Endothelial cell of umbilical vein (primary cell): ENCODE results near the gene SLC12A2. TPM values are rescaled to one million over a fixed set of nuclear protein-coding genes. Genes with fewer than 3 reads are reported as not detected.

Experiments used
- BruUV-seq: library from RNA; stranded (reverse); fragments of 400-500 nt; replicated peaks from 2 replicates; lab custom pipeline; 2021; lab: Mats Ljungman, UMichigan
- CTCF ChIA-PET: fragments of 300-600, 350-600 bp; sonication (Branson Sonifier 250); formaldehyde crosslinking; loops from one replicate; lab custom pipeline; 2021; ENCODE audit warnings: antibody characterized with exemption, inconsistent platforms; lab: Charles Lee
- POLR2A ChIA-PET: fragments of 300-600, 350-600 bp; sonication (Branson Sonifier 250); formaldehyde crosslinking; loops from one replicate; lab custom pipeline; 2021; ENCODE audit warnings: antibody characterized with exemption, inconsistent platforms; lab: Charles Lee
- DNase-seq: peaks from one replicate; pipeline ENCODE4 v3.0.0-alpha.2; 2011; ENCODE audit warnings: low read depth, low spot score
- FAIRE-seq: peaks from 2 replicates; lab custom pipeline; 2011; peaks lifted over from hg19 to GRCh38; lab: Jason Lieb, UNC
- H2AFZ ChIP-seq: 2 replicates; pipeline ENCODE4 v1.6.0; 2012; ENCODE audit warnings: low read depth, low read length, control low read depth, inconsistent platforms
- H3K27ac ChIP-seq: 2 replicates; pipeline ENCODE4 v1.5.1; 2011; ENCODE audit warnings: low read depth, mild to moderate bottlenecking, control low read depth, low read length, moderate library complexity; ENCODE audit not compliant: insufficient read depth
- H3K27me3 ChIP-seq, 2 experiments: 2 replicates each; pipeline versions ENCODE4 v1.6.0 to v1.6.1; 2011; ENCODE audit warnings: low read length in 2 of 2, mixed read lengths in 1 of 2; ENCODE audit not compliant: control insufficient read depth in 2 of 2, insufficient read depth in 2 of 2
- H3K36me3 ChIP-seq, 2 experiments: 2 replicates in 1 of 2; 3 replicates in 1 of 2; pipeline ENCODE4 v1.5.1; 2011; ENCODE audit warnings: low read length in 2 of 2, mild to moderate bottlenecking in 1 of 2, moderate library complexity in 1 of 2; ENCODE audit not compliant: control insufficient read depth in 2 of 2, insufficient read depth in 2 of 2; ENCODE audit errors: extremely low read depth in 1 of 2
- H3K4me1 ChIP-seq: 3 replicates; pipeline ENCODE4 v1.5.1; 2011; ENCODE audit warnings: mild to moderate bottlenecking, low read length; ENCODE audit not compliant: control insufficient read depth, insufficient read depth; ENCODE audit errors: extremely low read depth
- H3K4me2 ChIP-seq: 2 replicates; pipeline ENCODE4 v1.6.1; 2011; ENCODE audit warnings: low read length, control low read depth, mixed read lengths; ENCODE audit not compliant: insufficient read depth
- H3K4me3 ChIP-seq, 3 experiments: fragments of 200-600 bp in 1 of 3; sonication (generic), shearing (Covaris generic) in 1 of 3; replicated peaks in 1 of 3; 2 replicates each; pipeline ENCODE4 v1.5.1; 2011 to 2016; ENCODE audit warnings: control low read depth in 3 of 3, low read length in 3 of 3, mild to moderate bottlenecking in 2 of 3, inconsistent platforms in 1 of 3, low read depth in 1 of 3, moderate library complexity in 1 of 3; ENCODE audit not compliant: insufficient read depth in 1 of 3
- H3K79me2 ChIP-seq: 2 replicates; pipeline ENCODE4 v1.6.0; 2012; ENCODE audit warnings: low read length, inconsistent platforms; ENCODE audit not compliant: control insufficient read depth, insufficient read depth
- H3K9ac ChIP-seq: replicated peaks from 2 replicates; pipeline ENCODE3; 2011; ENCODE audit warnings: low read length, control low read depth; ENCODE audit not compliant: insufficient read depth; ENCODE audit errors: extremely low read depth
- H3K9me1 ChIP-seq: replicated peaks from 3 replicates; pipeline ENCODE4 v1.6.0; 2011; ENCODE audit warnings: mild to moderate bottlenecking, low read length; ENCODE audit not compliant: control insufficient read depth, insufficient read depth; ENCODE audit errors: extremely low read depth
- H3K9me3 ChIP-seq: replicated peaks from 2 replicates; pipeline ENCODE4 v1.5.1; 2012; ENCODE audit warnings: low read length, inconsistent platforms; ENCODE audit not compliant: control insufficient read depth, insufficient read depth
- H4K20me1 ChIP-seq: replicated peaks from 2 replicates; pipeline ENCODE3; 2011; ENCODE audit warnings: mild to moderate bottlenecking, low read length; ENCODE audit not compliant: control insufficient read depth, insufficient read depth; ENCODE audit errors: extremely low read depth
- EZH2 ChIP-seq: IDR thresholded peaks from 2 replicates; pipeline ENCODE4 v1.6.1; 2012; ENCODE audit warnings: borderline replicate concordance, low read depth, mild to moderate bottlenecking, moderate library complexity, low read length, inconsistent platforms; ENCODE audit not compliant: severe bottlenecking
- FOS ChIP-seq: IDR thresholded peaks from 2 replicates; pipeline ENCODE4 v1.6.1; 2011; ENCODE audit warnings: mild to moderate bottlenecking, low read length, moderate library complexity, borderline replicate concordance; ENCODE audit not compliant: insufficient read depth
- GATA2 ChIP-seq: IDR thresholded peaks from 2 replicates; pipeline ENCODE4 v1.7.0; 2011; ENCODE audit warnings: low read depth, mild to moderate bottlenecking, moderate library complexity, mixed read lengths, low read length; ENCODE audit not compliant: insufficient read length, insufficient read depth
- JUN ChIP-seq: IDR thresholded peaks from 2 replicates; pipeline ENCODE4 v1.6.1; 2011; ENCODE audit warnings: borderline replicate concordance, low read depth; ENCODE audit not compliant: insufficient read length, insufficient read depth
- MYC ChIP-seq: IDR thresholded peaks from one replicate; pipeline ENCODE4 v1.6.1; 2011; ENCODE audit warnings: mild to moderate bottlenecking, low read depth, low read length
- POLR2A ChIP-seq: IDR thresholded peaks from 2 replicates; pipeline ENCODE4 v1.6.1; 2012; ENCODE audit warnings: low read depth, mild to moderate bottlenecking, control low read depth, low read length
- POLR2AphosphoS5 ChIP-seq: IDR thresholded peaks from 2 replicates; pipeline ENCODE4 v1.6.1; 2012; ENCODE audit warnings: low read depth, mild to moderate bottlenecking, control low read depth, low read length, moderate library complexity; ENCODE audit not compliant: insufficient read depth
- dilution Hi-C: fragments of 300-500 bp; cut with MboI; formaldehyde crosslinking; loops from one replicate; pipeline ENCODE4 v1.15.0; 2019; ENCODE audit warnings: low sequenced_read_pairs; ENCODE audit not compliant: extremely low pct_ligation_motif_present
- intact Hi-C: fragments of 100-400 bp; cut with micrococcal nuclease; formaldehyde crosslinking; loops from one replicate; pipeline ENCODE4 v1.10.0; 2022
- polyA plus RNA-seq, 4 experiments: library from polyadenylated mRNA; depleted of rRNA in 3 of 4; stranded (reverse) in 3 of 4; unstranded in 1 of 4; fragments of >200 nt; gene quantifications; 2 replicates each; pipeline versions ENCODE4 v1.2.1 to v1.2.3, GENCODE V29; 2011 to 2012; ENCODE audit warnings: missing spikeins in 1 of 4
- total RNA-seq: library from RNA; stranded (reverse); gene quantifications from 2 replicates; pipeline ENCODE4 v1.2.3, GENCODE V29; 2021
- TF ChIP-seq, protein P1 (sequence below), 2 donors: IDR thresholded peaks; 1 replicate in 1 of 2; 2 replicates in 1 of 2; pipeline ENCODE4 v1.5.1; 2011; ENCODE audit warnings: low read length in 2 of 2, mild to moderate bottlenecking in 2 of 2, moderate library complexity in 2 of 2, control low read depth in 1 of 2, inconsistent platforms in 1 of 2, low read depth in 1 of 2; ENCODE audit not compliant: insufficient read depth in 1 of 2; ENCODE audit errors: extremely low read depth in 1 of 2
- TF ChIP-seq, protein P2 (sequence below): IDR thresholded peaks from 2 replicates; pipeline ENCODE4 v1.6.1; 2011; ENCODE audit not compliant: insufficient read depth, insufficient read length

Gene SLC12A2
- total and polyA plus RNA-seq, 2 donors (not counting 3 experiments of a cell fraction or from before 2014, with no cell fraction given): 11.0 to 59.5 TPM

DNA sequence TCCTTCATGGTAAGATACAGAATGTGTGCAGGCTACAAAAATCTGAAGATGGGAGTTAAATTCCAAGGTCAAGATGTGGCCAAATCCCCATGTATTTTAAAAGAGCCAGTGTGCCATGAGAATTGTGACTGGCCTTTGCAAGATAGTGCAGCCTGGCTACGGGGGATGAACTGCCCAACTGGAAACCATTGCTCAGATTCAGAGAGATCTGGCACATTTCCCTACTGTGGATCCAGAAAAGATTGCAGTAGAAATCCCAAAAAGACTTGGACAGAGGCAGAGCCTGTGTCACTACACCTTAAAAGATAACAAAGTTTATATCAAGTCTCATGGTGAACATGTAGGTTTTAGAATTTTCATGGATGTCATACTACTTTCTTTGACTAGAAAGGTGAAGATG lies 26.2 kb downstream of the SLC12A2 start:
- no peak for FAIRE-seq
- H3K27ac ChIP-seq: no peak overlapping the region
- H3K4me2 ChIP-seq: no peak overlapping the region
- no TSS peak for BruUV-seq
- ChIA-PET CTCF (no interaction called here), POLR2A (no interaction called here)
- H3K79me2 ChIP-seq: peaks cover 32% of the 10 kb centered on the region
- peaks cover 3% of the 10 kb centered on the region for H4K20me1 ChIP-seq
- H3K9me1 ChIP-seq: peaks cover 4% of the 10 kb centered on the region
- intact Hi-C loops: no loop called here
- no peaks in the 10 kb centered on the region for H3K4me1 ChIP-seq
- no peak overlapping the region for H3K9ac ChIP-seq
- dilution Hi-C loops: no loop called here
- H3K27me3 ChIP-seq: no peaks in the 10 kb centered on the region
- DNase-seq: no peak
- H3K4me3 ChIP-seq: no peak overlapping the region
- H3K36me3 ChIP-seq: peaks cover 0 to 15% of the 10 kb centered on the region in 2 experiments
- TF ChIP-seq, protein P1, sequence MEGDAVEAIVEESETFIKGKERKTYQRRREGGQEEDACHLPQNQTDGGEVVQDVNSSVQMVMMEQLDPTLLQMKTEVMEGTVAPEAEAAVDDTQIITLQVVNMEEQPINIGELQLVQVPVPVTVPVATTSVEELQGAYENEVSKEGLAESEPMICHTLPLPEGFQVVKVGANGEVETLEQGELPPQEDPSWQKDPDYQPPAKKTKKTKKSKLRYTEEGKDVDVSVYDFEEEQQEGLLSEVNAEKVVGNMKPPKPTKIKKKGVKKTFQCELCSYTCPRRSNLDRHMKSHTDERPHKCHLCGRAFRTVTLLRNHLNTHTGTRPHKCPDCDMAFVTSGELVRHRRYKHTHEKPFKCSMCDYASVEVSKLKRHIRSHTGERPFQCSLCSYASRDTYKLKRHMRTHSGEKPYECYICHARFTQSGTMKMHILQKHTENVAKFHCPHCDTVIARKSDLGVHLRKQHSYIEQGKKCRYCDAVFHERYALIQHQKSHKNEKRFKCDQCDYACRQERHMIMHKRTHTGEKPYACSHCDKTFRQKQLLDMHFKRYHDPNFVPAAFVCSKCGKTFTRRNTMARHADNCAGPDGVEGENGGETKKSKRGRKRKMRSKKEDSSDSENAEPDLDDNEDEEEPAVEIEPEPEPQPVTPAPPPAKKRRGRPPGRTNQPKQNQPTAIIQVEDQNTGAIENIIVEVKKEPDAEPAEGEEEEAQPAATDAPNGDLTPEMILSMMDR (IDR thresholded peaks at IDR 0.05; ENCODE audit: extremely low read depth in 1 of 2, insufficient read depth in 1 of 2, low read depth in 1 of 2, low read length in 2 of 2): no peak
- TF ChIP-seq FOS: no peak
- no peak for TF ChIP-seq MYC
- TF ChIP-seq, protein P2, sequence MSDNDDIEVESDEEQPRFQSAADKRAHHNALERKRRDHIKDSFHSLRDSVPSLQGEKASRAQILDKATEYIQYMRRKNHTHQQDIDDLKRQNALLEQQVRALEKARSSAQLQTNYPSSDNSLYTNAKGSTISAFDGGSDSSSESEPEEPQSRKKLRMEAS: no peak
- TF ChIP-seq EZH2: no peak
- TF ChIP-seq GATA2: no peak
- no peak for TF ChIP-seq POLR2AphosphoS5
- TF ChIP-seq JUN: no peak
- TF ChIP-seq POLR2A: no peak
- no peaks in the 10 kb centered on the region for H3K9me3 ChIP-seq
- H2AFZ ChIP-seq: no peak overlapping the region
